ENCODE results near the gene PPCDC. TPM values are rescaled to one million over a fixed set of nuclear protein-coding genes. Genes with fewer than 3 reads are reported as not detected.

The PPCDC gene
- total and polyA plus RNA-seq, 10 of the 15 experiments (the other 5 are each of a cell fraction or from before 2014, with no cell fraction given): 32.5 to 135 (median 55.0) TPM

DNA sequence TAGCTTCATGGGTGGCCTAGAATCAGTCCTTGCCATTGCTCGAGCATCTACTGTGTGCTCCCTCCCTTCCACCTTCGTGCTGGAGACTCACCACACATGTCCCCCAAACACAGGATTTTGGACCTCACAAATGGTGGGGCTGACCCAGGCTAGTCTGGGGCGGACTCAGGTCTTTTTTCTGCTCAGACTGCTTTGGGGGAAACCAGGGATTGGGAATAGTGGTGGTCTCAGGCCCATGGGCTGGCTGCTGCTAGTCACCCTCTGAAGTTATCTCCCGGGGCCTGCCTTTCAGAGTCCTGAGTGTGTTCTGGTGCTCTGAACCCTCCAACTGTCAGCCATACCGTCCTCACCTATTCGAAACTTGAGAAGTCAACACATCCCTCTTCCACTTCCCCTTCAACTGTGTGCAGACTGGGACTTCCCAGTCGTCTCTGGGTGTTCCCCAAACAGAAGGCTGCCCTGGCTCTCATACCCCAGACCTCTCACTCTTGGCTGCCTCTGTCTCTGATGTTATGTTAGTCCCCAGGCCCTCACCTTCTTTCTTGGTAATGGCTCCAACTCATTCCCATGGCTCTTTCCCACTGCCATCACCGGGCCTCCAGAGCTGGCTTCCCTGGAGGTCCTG is 46.0 kb downstream of the PPCDC start (continued):
- TF ChIP-seq NFYB (IDR thresholded peaks at IDR 0.05; ENCODE audit: insufficient read depth, low read depth, low read length): no peak
- TF ChIP-seq, protein P1, sequence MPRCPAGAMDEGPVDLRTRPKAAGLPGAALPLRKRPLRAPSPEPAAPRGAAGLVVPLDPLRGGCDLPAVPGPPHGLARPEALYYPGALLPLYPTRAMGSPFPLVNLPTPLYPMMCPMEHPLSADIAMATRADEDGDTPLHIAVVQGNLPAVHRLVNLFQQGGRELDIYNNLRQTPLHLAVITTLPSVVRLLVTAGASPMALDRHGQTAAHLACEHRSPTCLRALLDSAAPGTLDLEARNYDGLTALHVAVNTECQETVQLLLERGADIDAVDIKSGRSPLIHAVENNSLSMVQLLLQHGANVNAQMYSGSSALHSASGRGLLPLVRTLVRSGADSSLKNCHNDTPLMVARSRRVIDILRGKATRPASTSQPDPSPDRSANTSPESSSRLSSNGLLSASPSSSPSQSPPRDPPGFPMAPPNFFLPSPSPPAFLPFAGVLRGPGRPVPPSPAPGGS (IDR thresholded peaks at IDR 0.05; ENCODE audit: borderline replicate concordance, insufficient read depth, low read depth, low read length, poor library complexity, severe bottlenecking): peak; percentile 85
- TF ChIP-seq ESRRA (IDR thresholded peaks at IDR 0.05; ENCODE audit: low read length): no peak
- TF ChIP-seq ZNF622 (IDR thresholded peaks at IDR 0.05): no peak
- 0 out of 2 replicates have a peak, but pooled peaks have one; percentile 22 for TF ChIP-seq MXI1 (IDR thresholded peaks at IDR 0.05; ENCODE audit: low read depth, low read length)
- TF ChIP-seq MEF2A (IDR thresholded peaks at IDR 0.05; ENCODE audit: insufficient read depth, low read depth, low read length): no peak
- TF ChIP-seq RUNX3 (IDR thresholded peaks at IDR 0.05; ENCODE audit: low read length): peak; percentile 78
- TF ChIP-seq ETV6 (conservative IDR thresholded peaks at IDR 0.05 in 1 of 2, IDR thresholded peaks at IDR 0.05 in 1 of 2; ENCODE audit: borderline replicate concordance in 1 of 2, low read depth in 1 of 2): peak in 1 of 2 experiments; percentile 92; a peak in 2 of 4 replicates
- TF ChIP-seq SUZ12 (IDR thresholded peaks at IDR 0.05; ENCODE audit: unreplicated experiment): no peak
- peak; percentile 64; the same call in 2 of the 3 replicates for TF ChIP-seq POU2F2 (IDR thresholded peaks at IDR 0.05; ENCODE audit: borderline replicate concordance, low read depth, low read length)
- no peak for TF ChIP-seq PRDM15 (CRISPR knock-in tag; IDR thresholded peaks at IDR 0.05)
- TF ChIP-seq NR2F1 (conservative IDR thresholded peaks at IDR 0.05): peak; percentile 23; the same call in 1 of the 2 replicates
- TF ChIP-seq, protein P2, sequence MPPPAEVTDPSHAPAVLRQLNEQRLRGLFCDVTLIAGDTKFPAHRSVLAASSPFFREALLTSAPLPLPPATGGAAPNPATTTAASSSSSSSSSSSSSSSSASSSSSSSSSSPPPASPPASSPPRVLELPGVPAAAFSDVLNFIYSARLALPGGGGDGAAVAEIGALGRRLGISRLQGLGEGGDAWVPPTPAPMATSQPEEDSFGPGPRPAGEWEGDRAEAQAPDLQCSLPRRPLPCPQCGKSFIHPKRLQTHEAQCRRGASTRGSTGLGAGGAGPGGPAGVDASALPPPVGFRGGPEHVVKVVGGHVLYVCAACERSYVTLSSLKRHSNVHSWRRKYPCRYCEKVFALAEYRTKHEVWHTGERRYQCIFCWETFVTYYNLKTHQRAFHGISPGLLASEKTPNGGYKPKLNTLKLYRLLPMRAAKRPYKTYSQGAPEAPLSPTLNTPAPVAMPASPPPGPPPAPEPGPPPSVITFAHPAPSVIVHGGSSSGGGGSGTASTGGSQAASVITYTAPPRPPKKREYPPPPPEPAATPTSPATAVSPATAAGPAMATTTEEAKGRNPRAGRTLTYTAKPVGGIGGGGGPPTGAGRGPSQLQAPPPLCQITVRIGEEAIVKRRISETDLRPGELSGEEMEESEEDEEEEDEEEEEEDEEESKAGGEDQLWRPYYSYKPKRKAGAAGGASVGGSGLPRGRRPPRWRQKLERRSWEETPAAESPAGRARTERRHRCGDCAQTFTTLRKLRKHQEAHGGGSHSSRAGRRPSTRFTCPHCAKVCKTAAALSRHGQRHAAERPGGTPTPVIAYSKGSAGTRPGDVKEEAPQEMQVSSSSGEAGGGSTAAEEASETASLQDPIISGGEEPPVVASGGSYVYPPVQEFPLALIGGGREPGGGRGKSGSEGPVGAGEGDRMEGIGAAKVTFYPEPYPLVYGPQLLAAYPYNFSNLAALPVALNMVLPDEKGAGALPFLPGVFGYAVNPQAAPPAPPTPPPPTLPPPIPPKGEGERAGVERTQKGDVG (CRISPR knock-in tag; IDR thresholded peaks at IDR 0.05): no peak
- TF ChIP-seq, protein P3, sequence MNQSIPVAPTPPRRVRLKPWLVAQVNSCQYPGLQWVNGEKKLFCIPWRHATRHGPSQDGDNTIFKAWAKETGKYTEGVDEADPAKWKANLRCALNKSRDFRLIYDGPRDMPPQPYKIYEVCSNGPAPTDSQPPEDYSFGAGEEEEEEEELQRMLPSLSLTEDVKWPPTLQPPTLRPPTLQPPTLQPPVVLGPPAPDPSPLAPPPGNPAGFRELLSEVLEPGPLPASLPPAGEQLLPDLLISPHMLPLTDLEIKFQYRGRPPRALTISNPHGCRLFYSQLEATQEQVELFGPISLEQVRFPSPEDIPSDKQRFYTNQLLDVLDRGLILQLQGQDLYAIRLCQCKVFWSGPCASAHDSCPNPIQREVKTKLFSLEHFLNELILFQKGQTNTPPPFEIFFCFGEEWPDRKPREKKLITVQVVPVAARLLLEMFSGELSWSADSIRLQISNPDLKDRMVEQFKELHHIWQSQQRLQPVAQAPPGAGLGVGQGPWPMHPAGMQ (IDR thresholded peaks at IDR 0.05; ENCODE audit: borderline replicate concordance): no peak
- TF ChIP-seq SIX5 (IDR thresholded peaks at IDR 0.05; ENCODE audit: low read depth, low read length, severe bottlenecking): peak; percentile 11
- TF ChIP-seq SIN3A (IDR thresholded peaks at IDR 0.05; ENCODE audit: low read depth, low read length): no peak
- TF ChIP-seq, protein P4, sequence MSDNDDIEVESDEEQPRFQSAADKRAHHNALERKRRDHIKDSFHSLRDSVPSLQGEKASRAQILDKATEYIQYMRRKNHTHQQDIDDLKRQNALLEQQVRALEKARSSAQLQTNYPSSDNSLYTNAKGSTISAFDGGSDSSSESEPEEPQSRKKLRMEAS (IDR thresholded peaks at IDR 0.05; ENCODE audit: low read depth, low read length): peak; percentile 63; the same call in 1 of the 2 replicates
- no peak for TF ChIP-seq STAT1 (conservative IDR thresholded peaks at IDR 0.05)
- no peak for TF ChIP-seq HDAC2 (IDR thresholded peaks at IDR 0.05)
- no peak for TF ChIP-seq ZSCAN29 (IDR thresholded peaks at IDR 0.05)

Measured in GM12878 (cell line).